K562 (cell line): ENCODE measurements around the gene GIT2. TPM values are rescaled to one million over a fixed set of nuclear protein-coding genes. Genes with fewer than 3 reads are reported as not detected.

Experiments used
- ARNT ChIP-seq, 2 experiments: fragments of 450-650 bp; IDR thresholded peaks; 2 replicates each; pipeline ENCODE4 v1.6.1; 2016; ENCODE audit warnings: mild to moderate bottlenecking in 1 of 2
- ATF1 ChIP-seq, 2 experiments: fragments of 450-650 bp in 1 of 2; IDR thresholded peaks; 2 replicates each; pipeline ENCODE4 v1.6.1; 2016; ENCODE audit warnings: missing compliant biosample characterization in 1 of 2, missing genetic modification characterization in 1 of 2
- MGA ChIP-seq: fragments of 450-650 bp; IDR thresholded peaks from 2 replicates; pipeline ENCODE4 v1.6.1; 2016; ENCODE audit warnings: mild to moderate bottlenecking, moderate library complexity
- PKNOX1 ChIP-seq: fragments of 450-650 bp; IDR thresholded peaks from 2 replicates; pipeline ENCODE4 v1.6.1; 2016
- RBM22 ChIP-seq: fragments of 200-400 bp; formaldehyde crosslinking; IDR thresholded peaks from 2 replicates; pipeline ENCODE4 v1.6.1; 2018; ENCODE audit warnings: low read length, low read depth; ENCODE audit not compliant: poor library complexity, severe bottlenecking
- THRB ChIP-seq: fragments of 450-650 bp; formaldehyde crosslinking; conservative IDR thresholded peaks from 2 replicates; pipeline ENCODE4 v1.4.0; 2022; ENCODE audit warnings: mild to moderate bottlenecking, missing genetic modification characterization
- ZNF239 ChIP-seq: fragments of 250-450 bp; sonication (Bioruptor Pico); IDR thresholded peaks from 2 replicates; pipeline ENCODE4 v1.4.0; 2020; ENCODE audit warnings: mild to moderate bottlenecking
- ZNF436 ChIP-seq: fragments of 250-450, 450-650 bp; sonication (Bioruptor Pico); formaldehyde crosslinking; IDR thresholded peaks from 2 replicates; pipeline ENCODE4 v1.7.0; 2020; ENCODE audit warnings: mild to moderate bottlenecking
- polyA plus RNA-seq, 8 experiments: library from polyadenylated mRNA; depleted of rRNA in 4 of 8; stranded (reverse) in 5 of 8; unstranded in 3 of 8; fragments of >200 nt; fragmentation: Nextera tagmentation in 2 of 8; fragmentation: Illumina TruSeq in 1 of 8; extraction: Ambion mirVana in 2 of 8; extraction: Trizol in 1 of 8; gene quantifications; 2 replicates each; pipeline versions ENCODE4 v1.2.1 to v1.2.3, GENCODE V29; 2011 to 2014; ENCODE audit warnings: inconsistent platforms in 1 of 8, missing spikeins in 1 of 8
- total RNA-seq, 7 experiments: library from RNA; depleted of rRNA in 6 of 7; stranded (reverse); fragments of >200 nt in 6 of 7; fragmentation: Illumina TruSeq in 2 of 7; extraction: Trizol in 2 of 7; gene quantifications; 2 replicates each; pipeline versions ENCODE4 v1.2.1 to v1.2.3, GENCODE V29; 2011 to 2021; ENCODE audit warnings: low replicate concordance in 1 of 7
- TF ChIP-seq, protein P1 (sequence below): sonication (generic); formaldehyde crosslinking; IDR thresholded peaks from 2 replicates; pipeline ENCODE4 v1.8.0; 2022; ENCODE audit warnings: mild to moderate bottlenecking, missing genetic modification reagents
- TF ChIP-seq, protein P2 (sequence below), 2 experiments: fragments of 450-650 bp in 1 of 2; sonication (generic) in 1 of 2; formaldehyde crosslinking; conservative IDR thresholded peaks; 2 replicates each; pipeline versions ENCODE4 v1.4.0 to v1.8.1; 2020 to 2022; ENCODE audit warnings: mild to moderate bottlenecking in 1 of 2, missing genetic modification reagents in 1 of 2

Gene GIT2
- total and polyA plus RNA-seq, 9 of the 15 experiments (the other 6 are each of a cell fraction or from before 2014, with no cell fraction given): 4.0 to 30.4 (median 23.5) TPM

GRCh38 chr12:109899783-109900751, 96.1 kb downstream of the GIT2 start, which contains the start of gene TCHP (continued):
- TF ChIP-seq MGA (peak; percentile 85), ZNF436 (CRISPR knock-in tag) (no peak), RBM22 (no peak), THRB (CRISPR knock-in tag) (no peak), ARNT (IDR thresholded peaks at IDR 0.05) (no peak; a peak in 1 of 4 replicates), ZNF239 (CRISPR knock-in tag) (no peak), ATF1 (CRISPR knock-in tag; IDR thresholded peaks at IDR 0.05) (no peak), ATF1 (tag; IDR thresholded peaks at IDR 0.05) (peak; percentile 82), PKNOX1 (no peak)
- TF ChIP-seq, protein P1, sequence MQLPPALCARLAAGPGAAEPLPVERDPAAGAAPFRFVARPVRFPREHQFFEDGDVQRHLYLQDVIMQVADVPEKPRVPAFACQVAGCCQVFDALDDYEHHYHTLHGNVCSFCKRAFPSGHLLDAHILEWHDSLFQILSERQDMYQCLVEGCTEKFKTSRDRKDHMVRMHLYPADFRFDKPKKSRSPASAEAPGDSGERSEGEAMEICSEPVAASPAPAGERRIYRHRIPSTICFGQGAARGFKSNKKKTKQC (CRISPR knock-in tag): peak; percentile 49
- TF ChIP-seq, protein P2, sequence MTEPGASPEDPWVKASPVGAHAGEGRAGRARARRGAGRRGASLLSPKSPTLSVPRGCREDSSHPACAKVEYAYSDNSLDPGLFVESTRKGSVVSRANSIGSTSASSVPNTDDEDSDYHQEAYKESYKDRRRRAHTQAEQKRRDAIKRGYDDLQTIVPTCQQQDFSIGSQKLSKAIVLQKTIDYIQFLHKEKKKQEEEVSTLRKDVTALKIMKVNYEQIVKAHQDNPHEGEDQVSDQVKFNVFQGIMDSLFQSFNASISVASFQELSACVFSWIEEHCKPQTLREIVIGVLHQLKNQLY (CRISPR knock-in tag; conservative IDR thresholded peaks at IDR 0.05): 0 out of 4 replicates have a peak, but pooled peaks of 1 of the 2 experiments have one; percentile 31
